GM12878 (cell line): ENCODE data around the gene BMPR1B.

Source experiments
- BHLHE40 ChIP-seq, 2 experiments: fragments of 450-650 bp in 1 of 2; IDR thresholded peaks; 2 replicates each; pipeline ENCODE4 v1.6.1; 2011 to 2017; ENCODE audit warnings: low read depth in 2 of 2, borderline replicate concordance in 1 of 2, improper control_type of control experiment in 1 of 2, low read length in 1 of 2, mild to moderate bottlenecking in 1 of 2
- EZH2 ChIP-seq: IDR thresholded peaks from 2 replicates; pipeline ENCODE4 v1.6.1; 2012; ENCODE audit warnings: low read depth, mild to moderate bottlenecking, control low read depth, inconsistent platforms, low read length, borderline replicate concordance; ENCODE audit not compliant: control insufficient read depth
- FOS ChIP-seq: IDR thresholded peaks from 3 replicates; pipeline ENCODE4 v1.6.1; 2011; ENCODE audit warnings: borderline replicate concordance; ENCODE audit not compliant: insufficient read length; ENCODE audit errors: extremely low read depth
- POLR2A ChIP-seq: IDR thresholded peaks from 2 replicates; pipeline ENCODE4 v1.6.1; 2011; ENCODE audit warnings: low read depth, mild to moderate bottlenecking, low read length
- SUZ12 ChIP-seq: fragments of 200-600 bp; sonication (generic); IDR thresholded peaks from one replicate; pipeline ENCODE4 v1.6.1; 2018; ENCODE audit warnings: antibody characterized with exemption, mild to moderate bottlenecking; ENCODE audit not compliant: unreplicated experiment
- TF ChIP-seq, protein P1 (sequence below): IDR thresholded peaks from 2 replicates; pipeline ENCODE4 v1.6.1; 2011; ENCODE audit warnings: low read depth, low read length, improper control_type of control experiment, borderline replicate concordance
- TF ChIP-seq, protein P2 (sequence below): IDR thresholded peaks from 2 replicates; pipeline ENCODE4 v1.6.1; 2012; ENCODE audit warnings: mild to moderate bottlenecking, low read depth, low read length
- TF ChIP-seq, protein P3 (sequence below): IDR thresholded peaks from 2 replicates; pipeline ENCODE4 v1.6.1; 2012; ENCODE audit warnings: low read depth, low read length, improper control_type of control experiment

DNA sequence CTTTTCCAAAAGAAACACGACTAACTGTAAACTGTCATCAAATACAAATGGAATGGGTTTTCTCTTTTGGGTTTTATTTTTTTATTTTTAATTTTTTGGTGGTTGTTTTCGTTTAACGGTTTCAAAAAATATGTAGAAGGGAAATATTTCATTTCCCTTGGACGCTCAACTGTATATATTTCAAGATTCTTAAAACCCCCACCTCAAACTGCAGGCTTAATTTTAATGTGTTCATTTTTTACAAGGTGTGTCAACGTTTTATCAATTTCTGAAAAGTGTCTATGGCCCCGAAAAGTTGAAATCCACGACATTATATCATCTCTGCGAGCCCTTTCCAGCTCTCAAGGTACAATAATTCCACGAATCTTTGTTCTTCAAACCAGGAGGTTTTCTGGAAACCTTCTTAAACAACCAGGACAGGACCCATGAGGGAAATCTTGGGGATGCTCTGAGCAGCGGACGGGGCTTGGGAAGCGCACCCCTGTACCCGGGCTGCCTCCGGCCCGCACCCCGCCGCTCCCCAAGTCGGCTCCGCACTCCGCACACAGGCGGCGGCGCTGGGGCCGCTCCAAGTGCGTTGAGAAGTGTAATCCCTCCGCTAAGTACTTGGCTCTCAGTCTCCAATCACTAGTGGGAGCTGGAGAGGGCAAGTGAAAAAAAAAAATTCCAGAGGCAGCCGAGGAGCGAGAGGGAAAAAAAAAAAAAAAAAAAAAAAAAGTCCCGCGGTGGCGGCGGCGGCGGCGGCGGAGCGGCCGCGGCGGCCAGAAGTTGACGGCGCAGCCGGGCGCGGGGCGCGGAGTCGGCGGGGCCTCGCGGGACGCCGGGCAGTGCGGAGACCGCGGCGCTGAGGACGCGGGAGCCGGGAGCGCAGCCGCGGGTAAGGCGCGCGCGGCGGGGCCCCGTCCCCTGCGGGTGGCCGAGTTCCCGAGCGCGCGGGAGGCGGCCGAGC lies at the start of gene BMPR1B:
- TF ChIP-seq BHLHE40 (IDR thresholded peaks at IDR 0.05; ENCODE audit: borderline replicate concordance in 1 of 2, low read depth in 2 of 2, low read length in 1 of 2) (no peak), FOS (no peak), POLR2A (no peak), SUZ12 (peak; percentile 64), EZH2 (0 out of 2 replicates have a peak, but pooled peaks have one; percentile 59)
- TF ChIP-seq, protein P1, sequence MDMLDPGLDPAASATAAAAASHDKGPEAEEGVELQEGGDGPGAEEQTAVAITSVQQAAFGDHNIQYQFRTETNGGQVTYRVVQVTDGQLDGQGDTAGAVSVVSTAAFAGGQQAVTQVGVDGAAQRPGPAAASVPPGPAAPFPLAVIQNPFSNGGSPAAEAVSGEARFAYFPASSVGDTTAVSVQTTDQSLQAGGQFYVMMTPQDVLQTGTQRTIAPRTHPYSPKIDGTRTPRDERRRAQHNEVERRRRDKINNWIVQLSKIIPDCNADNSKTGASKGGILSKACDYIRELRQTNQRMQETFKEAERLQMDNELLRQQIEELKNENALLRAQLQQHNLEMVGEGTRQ = no peak
- TF ChIP-seq, protein P2, sequence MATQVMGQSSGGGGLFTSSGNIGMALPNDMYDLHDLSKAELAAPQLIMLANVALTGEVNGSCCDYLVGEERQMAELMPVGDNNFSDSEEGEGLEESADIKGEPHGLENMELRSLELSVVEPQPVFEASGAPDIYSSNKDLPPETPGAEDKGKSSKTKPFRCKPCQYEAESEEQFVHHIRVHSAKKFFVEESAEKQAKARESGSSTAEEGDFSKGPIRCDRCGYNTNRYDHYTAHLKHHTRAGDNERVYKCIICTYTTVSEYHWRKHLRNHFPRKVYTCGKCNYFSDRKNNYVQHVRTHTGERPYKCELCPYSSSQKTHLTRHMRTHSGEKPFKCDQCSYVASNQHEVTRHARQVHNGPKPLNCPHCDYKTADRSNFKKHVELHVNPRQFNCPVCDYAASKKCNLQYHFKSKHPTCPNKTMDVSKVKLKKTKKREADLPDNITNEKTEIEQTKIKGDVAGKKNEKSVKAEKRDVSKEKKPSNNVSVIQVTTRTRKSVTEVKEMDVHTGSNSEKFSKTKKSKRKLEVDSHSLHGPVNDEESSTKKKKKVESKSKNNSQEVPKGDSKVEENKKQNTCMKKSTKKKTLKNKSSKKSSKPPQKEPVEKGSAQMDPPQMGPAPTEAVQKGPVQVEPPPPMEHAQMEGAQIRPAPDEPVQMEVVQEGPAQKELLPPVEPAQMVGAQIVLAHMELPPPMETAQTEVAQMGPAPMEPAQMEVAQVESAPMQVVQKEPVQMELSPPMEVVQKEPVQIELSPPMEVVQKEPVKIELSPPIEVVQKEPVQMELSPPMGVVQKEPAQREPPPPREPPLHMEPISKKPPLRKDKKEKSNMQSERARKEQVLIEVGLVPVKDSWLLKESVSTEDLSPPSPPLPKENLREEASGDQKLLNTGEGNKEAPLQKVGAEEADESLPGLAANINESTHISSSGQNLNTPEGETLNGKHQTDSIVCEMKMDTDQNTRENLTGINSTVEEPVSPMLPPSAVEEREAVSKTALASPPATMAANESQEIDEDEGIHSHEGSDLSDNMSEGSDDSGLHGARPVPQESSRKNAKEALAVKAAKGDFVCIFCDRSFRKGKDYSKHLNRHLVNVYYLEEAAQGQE = no peak
- TF ChIP-seq, protein P3, sequence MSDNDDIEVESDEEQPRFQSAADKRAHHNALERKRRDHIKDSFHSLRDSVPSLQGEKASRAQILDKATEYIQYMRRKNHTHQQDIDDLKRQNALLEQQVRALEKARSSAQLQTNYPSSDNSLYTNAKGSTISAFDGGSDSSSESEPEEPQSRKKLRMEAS = no peak
